Renal cortical epithelial cell (primary cell): ENCODE data around the gene DCAF15. TPM values are rescaled to one million over a fixed set of nuclear protein-coding genes. Genes with fewer than 3 reads are reported as not detected.

Experiments used
- total RNA-seq: library from RNA; depleted of rRNA; stranded (reverse); fragments of >200 nt; gene quantifications from 2 replicates; pipeline ENCODE4 v1.2.3, GENCODE V29; 2014

The DCAF15 gene
- total RNA-seq, 1 donor from 2014 or later: 15.0 TPM

Other genes starting within 250 kb of the DCAF15 start
- 29.0 and 33.1 TPM in 2 replicates for gene MRI1, start 188.0 kb upstream of the DCAF15 start, total RNA-seq
- gene C19orf53, start 178.1 kb upstream of the DCAF15 start, total RNA-seq: 46.7 and 48.2 TPM in 2 replicates
- 13.2 and 39.3 TPM in 2 replicates for gene ZSWIM4, start 157.1 kb upstream of the DCAF15 start, total RNA-seq
- gene NANOS3, start 75.4 kb upstream of the DCAF15 start, total RNA-seq: not detected in 2 replicates
- gene BRME1, start 46.4 kb upstream of the DCAF15 start, total RNA-seq: 0.25 and 0.35 TPM in 2 replicates
- gene CC2D1A, start 46.3 kb upstream of the DCAF15 start, total RNA-seq: 4.9 and 18.1 TPM in 2 replicates
- 0.17 and 0.89 TPM in 2 replicates for gene PODNL1, start 14.1 kb upstream of the DCAF15 start, total RNA-seq
- gene RFX1, start 53.8 kb downstream of the DCAF15 start, total RNA-seq: 1.6 and 11.6 TPM in 2 replicates
- not detected in 2 replicates for gene RLN3, start 75.6 kb downstream of the DCAF15 start, total RNA-seq
- 4.7 and 14.1 TPM in 2 replicates for gene IL27RA, start 79.3 kb downstream of the DCAF15 start, total RNA-seq
- gene PALM3, start 109.6 kb downstream of the DCAF15 start, total RNA-seq: 0.35 and 0.70 TPM in 2 replicates
- gene MISP3, start 120.3 kb downstream of the DCAF15 start, total RNA-seq: 1.3 and 1.6 TPM in 2 replicates
- gene C19orf67, start 133.3 kb downstream of the DCAF15 start, total RNA-seq: not detected in 2 replicates
- 13.2 and 35.0 TPM in 2 replicates for gene SAMD1, start 138.2 kb downstream of the DCAF15 start, total RNA-seq
- gene PRKACA, start 165.3 kb downstream of the DCAF15 start, total RNA-seq: 19.1 and 62.4 TPM in 2 replicates
- 1.1 and 13.7 TPM in 2 replicates for gene ASF1B, start 184.1 kb downstream of the DCAF15 start, total RNA-seq